PFSK-1 (cell line): ENCODE measurements around the gene DCTN4.

Experiments
- FOXP2 ChIP-seq: optimal IDR thresholded peaks from 2 replicates; pipeline ENCODE3; 2011; ENCODE audit warnings: borderline replicate concordance, control low read depth, inconsistent platforms; ENCODE audit not compliant: insufficient read depth; ENCODE audit errors: extremely low read length, extremely low read depth
- POLR2AphosphoS5 ChIP-seq: IDR thresholded peaks from 2 replicates; pipeline ENCODE4 v1.6.1; 2012; ENCODE audit warnings: low read depth, mild to moderate bottlenecking, control low read depth, low read length, moderate library complexity
- SIN3A ChIP-seq: IDR thresholded peaks from 2 replicates; pipeline ENCODE4 v1.6.1; 2012; ENCODE audit warnings: mild to moderate bottlenecking, low read length, moderate library complexity, borderline replicate concordance; ENCODE audit not compliant: insufficient read depth
- TAF1 ChIP-seq: IDR thresholded peaks from 2 replicates; pipeline ENCODE4 v1.6.1; 2012; ENCODE audit warnings: low read length, control low read depth, borderline replicate concordance; ENCODE audit not compliant: insufficient read depth
- TF ChIP-seq, protein P1 (sequence below), 2 experiments: IDR thresholded peaks; 2 replicates each; pipeline versions ENCODE4 v1.6.1 to v1.8.0; 2011 to 2012; ENCODE audit warnings: low read depth in 2 of 2, low read length in 2 of 2, control low read depth in 1 of 2, inconsistent platforms in 1 of 2, mild to moderate bottlenecking in 1 of 2, moderate library complexity in 1 of 2; ENCODE audit not compliant: insufficient read depth in 1 of 2

DNA sequence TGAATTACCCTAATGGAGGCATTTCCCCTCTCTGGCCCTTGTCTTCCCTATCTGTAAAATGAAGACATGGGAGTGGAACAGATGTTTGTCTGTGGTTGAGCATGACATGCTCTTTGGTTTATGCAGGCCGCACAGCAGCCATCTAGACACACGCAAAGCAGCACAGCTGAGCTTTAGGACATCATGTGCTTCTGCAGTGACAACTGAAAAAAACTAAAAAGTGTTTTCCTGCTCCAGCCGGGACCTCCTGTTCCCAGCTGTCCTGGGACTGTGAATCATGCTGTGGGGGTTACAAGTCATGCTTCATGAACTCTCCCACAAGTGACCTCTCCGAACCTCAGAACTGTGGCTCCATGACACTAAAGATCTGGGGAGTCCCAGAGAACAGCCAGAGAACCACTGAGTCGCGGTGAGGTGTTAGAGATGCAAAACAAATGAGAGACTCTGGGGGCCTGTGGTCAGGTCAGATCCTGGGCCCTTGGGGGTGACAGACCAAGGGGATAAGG is 21.4 kb upstream of the DCTN4 start:
- TF ChIP-seq SIN3A, result no peak
- TF ChIP-seq TAF1, result no peak
- TF ChIP-seq, protein P1, sequence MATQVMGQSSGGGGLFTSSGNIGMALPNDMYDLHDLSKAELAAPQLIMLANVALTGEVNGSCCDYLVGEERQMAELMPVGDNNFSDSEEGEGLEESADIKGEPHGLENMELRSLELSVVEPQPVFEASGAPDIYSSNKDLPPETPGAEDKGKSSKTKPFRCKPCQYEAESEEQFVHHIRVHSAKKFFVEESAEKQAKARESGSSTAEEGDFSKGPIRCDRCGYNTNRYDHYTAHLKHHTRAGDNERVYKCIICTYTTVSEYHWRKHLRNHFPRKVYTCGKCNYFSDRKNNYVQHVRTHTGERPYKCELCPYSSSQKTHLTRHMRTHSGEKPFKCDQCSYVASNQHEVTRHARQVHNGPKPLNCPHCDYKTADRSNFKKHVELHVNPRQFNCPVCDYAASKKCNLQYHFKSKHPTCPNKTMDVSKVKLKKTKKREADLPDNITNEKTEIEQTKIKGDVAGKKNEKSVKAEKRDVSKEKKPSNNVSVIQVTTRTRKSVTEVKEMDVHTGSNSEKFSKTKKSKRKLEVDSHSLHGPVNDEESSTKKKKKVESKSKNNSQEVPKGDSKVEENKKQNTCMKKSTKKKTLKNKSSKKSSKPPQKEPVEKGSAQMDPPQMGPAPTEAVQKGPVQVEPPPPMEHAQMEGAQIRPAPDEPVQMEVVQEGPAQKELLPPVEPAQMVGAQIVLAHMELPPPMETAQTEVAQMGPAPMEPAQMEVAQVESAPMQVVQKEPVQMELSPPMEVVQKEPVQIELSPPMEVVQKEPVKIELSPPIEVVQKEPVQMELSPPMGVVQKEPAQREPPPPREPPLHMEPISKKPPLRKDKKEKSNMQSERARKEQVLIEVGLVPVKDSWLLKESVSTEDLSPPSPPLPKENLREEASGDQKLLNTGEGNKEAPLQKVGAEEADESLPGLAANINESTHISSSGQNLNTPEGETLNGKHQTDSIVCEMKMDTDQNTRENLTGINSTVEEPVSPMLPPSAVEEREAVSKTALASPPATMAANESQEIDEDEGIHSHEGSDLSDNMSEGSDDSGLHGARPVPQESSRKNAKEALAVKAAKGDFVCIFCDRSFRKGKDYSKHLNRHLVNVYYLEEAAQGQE (IDR thresholded peaks at IDR 0.05; ENCODE audit: insufficient read depth in 1 of 2, low read depth in 2 of 2, low read length in 2 of 2), result no peak
- no peak for TF ChIP-seq POLR2AphosphoS5
- TF ChIP-seq FOXP2, result no peak
